Fibroblast of mammary gland (primary cell): ENCODE measurements around the gene CUL4B.

ENCODE experiments used
- DNase-seq: peaks from one replicate; pipeline ENCODE4 v3.0.0-alpha.2; 2010; ENCODE audit warnings: low read depth
- H3K4me3 ChIP-seq: 2 replicates; pipeline ENCODE4 v1.5.1; 2011; ENCODE audit warnings: low read depth, mild to moderate bottlenecking, low read length, moderate library complexity; ENCODE audit not compliant: control insufficient read depth
- TF ChIP-seq, protein P1 (sequence below): conservative IDR thresholded peaks from 2 replicates; pipeline ENCODE4 v1.5.1; 2011; ENCODE audit warnings: low read depth, low read length, inconsistent platforms; ENCODE audit not compliant: control insufficient read depth, insufficient read depth

Gene CUL4B

DNA sequence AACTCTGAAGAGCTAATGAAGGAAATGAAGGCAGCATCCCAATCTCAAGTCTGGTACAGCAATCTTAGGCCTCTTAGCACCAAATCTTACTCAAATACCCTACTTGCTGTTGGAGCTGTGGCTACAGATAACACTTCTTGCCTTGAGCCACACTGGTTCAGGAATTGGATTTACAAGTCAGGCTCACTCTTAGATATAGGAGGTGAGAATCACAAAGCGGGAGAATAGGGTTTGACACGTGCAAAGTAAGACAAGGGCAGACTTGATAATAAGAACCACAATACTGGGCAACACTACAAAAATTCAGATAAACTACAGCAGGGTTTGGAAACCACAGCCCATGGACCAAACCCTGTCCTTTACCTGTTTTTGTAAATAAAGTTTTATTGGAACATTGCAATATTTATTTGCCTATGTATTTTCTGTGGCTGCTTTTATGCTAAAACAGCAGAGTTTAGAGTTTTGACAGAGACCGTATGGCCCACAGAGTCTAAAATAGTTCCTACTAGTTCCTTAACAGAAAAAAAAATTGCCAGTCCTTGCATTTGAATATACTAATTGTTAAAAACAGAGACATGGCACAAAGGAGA, 9.3 kb upstream of the CUL4B start:
- DNase-seq, result no peak
- TF ChIP-seq, protein P1, sequence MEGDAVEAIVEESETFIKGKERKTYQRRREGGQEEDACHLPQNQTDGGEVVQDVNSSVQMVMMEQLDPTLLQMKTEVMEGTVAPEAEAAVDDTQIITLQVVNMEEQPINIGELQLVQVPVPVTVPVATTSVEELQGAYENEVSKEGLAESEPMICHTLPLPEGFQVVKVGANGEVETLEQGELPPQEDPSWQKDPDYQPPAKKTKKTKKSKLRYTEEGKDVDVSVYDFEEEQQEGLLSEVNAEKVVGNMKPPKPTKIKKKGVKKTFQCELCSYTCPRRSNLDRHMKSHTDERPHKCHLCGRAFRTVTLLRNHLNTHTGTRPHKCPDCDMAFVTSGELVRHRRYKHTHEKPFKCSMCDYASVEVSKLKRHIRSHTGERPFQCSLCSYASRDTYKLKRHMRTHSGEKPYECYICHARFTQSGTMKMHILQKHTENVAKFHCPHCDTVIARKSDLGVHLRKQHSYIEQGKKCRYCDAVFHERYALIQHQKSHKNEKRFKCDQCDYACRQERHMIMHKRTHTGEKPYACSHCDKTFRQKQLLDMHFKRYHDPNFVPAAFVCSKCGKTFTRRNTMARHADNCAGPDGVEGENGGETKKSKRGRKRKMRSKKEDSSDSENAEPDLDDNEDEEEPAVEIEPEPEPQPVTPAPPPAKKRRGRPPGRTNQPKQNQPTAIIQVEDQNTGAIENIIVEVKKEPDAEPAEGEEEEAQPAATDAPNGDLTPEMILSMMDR, result no peak
- no peak overlapping the region for H3K4me3 ChIP-seq

GRCh38 chrX:120568609-120569008, 7.8 kb upstream of the CUL4B start:
- DNase-seq, result no peak
- TF ChIP-seq, protein P1, result no peak
- H3K4me3 ChIP-seq, result no peak overlapping the region

- TF ChIP-seq, protein P1, result no peak
- DNase-seq, result no peak
- no peak overlapping the region for H3K4me3 ChIP-seq
Observed at GRCh38 chrX:120568035-120568434, 7.3 kb upstream of the CUL4B start.

DNA sequence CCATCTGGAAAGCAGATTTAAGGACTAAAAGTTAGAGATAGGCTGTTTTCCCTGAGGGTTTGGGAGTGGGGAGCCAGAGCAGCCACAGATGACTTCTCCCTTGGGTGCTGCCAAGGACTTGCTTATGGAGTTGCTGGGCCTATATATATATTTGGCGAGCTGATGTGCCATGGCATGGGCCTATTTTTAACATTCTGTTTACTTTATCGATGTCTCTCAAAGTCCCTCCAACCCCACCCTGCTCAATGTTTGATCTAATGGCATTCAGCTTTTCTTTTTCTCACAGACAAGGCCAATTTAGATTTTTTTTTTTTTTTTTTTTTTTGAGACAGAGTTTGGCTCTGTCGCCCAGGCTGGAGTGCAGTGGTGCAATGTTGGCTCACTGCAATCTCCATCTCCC, 6.1 kb upstream of the CUL4B start:
- DNase-seq, result no peak
- TF ChIP-seq, protein P1, result no peak
- H3K4me3 ChIP-seq, result no peak overlapping the region

GRCh38 chrX:120564925-120565324, 4.2 kb upstream of the CUL4B start:
- TF ChIP-seq, protein P1, result no peak
- H3K4me3 ChIP-seq, result no peak overlapping the region
- DNase-seq, result no peak

DNA sequence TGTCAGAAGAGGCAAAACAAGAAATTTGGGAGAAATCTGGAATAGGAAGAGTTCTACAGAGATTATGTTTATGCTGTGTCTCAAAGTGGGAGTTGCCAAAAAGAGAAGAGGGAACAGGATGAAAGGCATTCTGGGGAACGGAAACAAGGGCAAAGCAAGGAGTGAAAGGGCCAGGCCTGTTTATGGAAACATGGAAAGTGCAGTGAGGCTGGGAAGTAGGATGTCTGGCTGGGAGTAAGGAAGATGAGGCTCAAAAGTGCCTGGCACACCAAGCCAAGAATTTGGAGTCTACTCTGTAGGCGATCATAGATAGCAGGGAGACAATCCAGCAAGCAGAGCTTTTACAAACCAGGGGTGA, 1.8 kb upstream of the CUL4B start:
- DNase-seq, result no peak
- TF ChIP-seq, protein P1, result no peak
- H3K4me3 ChIP-seq, result no peak overlapping the region
